HEK293 (cell line): Measurements from ENCODE around the gene PHEX.

Experiments
- CTCF ChIA-PET: fragments of 350-600 bp; formaldehyde crosslinking; extraction: SDS; loops from one replicate; lab custom pipeline; 2021; ENCODE audit warnings: antibody characterized with exemption; lab: Yijun Ruan, JAX
- POLR2A ChIA-PET: fragments of 300-600 bp; formaldehyde crosslinking; extraction: SDS; loops from one replicate; lab custom pipeline; 2020; ENCODE audit warnings: antibody characterized with exemption, inconsistent platforms; lab: Yijun Ruan, JAX
- H3K27ac ChIP-seq: fragments of 200-500 bp; sonication (Bioruptor generic); 2 replicates; pipeline ENCODE4 v1.5.1; 2014; ENCODE audit warnings: low read depth, low read length, control low read depth, inconsistent platforms; ENCODE audit errors: extremely low read depth
- H3K36me3 ChIP-seq, 2 experiments: fragments of 200-500 bp in 1 of 2; sonication (Bioruptor generic) in 1 of 2; 1 replicate in 1 of 2; 2 replicates in 1 of 2; pipeline ENCODE4 v1.5.1; 2014 to 2017; ENCODE audit warnings: inconsistent platforms in 2 of 2, low read length in 2 of 2; ENCODE audit not compliant: control insufficient read depth in 2 of 2, insufficient read depth in 1 of 2
- H3K4me1 ChIP-seq: fragments of 200-500 bp; sonication (Bioruptor generic); 2 replicates; pipeline ENCODE4 v1.5.1; 2014; ENCODE audit warnings: mild to moderate bottlenecking, low read length, inconsistent platforms; ENCODE audit not compliant: control insufficient read depth, insufficient read depth
- H3K4me3 ChIP-seq: 2 replicates; pipeline ENCODE4 v1.5.1; 2011; ENCODE audit warnings: low read depth, mild to moderate bottlenecking, control low read depth, low read length, moderate library complexity
- H3K9me3 ChIP-seq: fragments of 200-500 bp; sonication (Bioruptor generic); 2 replicates; pipeline ENCODE4 v1.5.1; 2014; ENCODE audit warnings: low read depth, low read length, inconsistent platforms; ENCODE audit not compliant: control insufficient read depth, insufficient read depth
- GLI4 ChIP-seq: fragments of 450-650 bp; formaldehyde crosslinking; IDR thresholded peaks from 2 replicates; pipeline ENCODE4 v1.5.1; 2016; ENCODE audit warnings: missing biosample characterization, missing genetic modification characterization
- HOXA7 ChIP-seq: sonication (generic); formaldehyde crosslinking; IDR thresholded peaks from 2 replicates; pipeline ENCODE4 v1.8.1; 2022; ENCODE audit warnings: missing genetic modification reagents, borderline replicate concordance
- HOXC10 ChIP-seq: sonication (generic); formaldehyde crosslinking; IDR thresholded peaks from 2 replicates; pipeline ENCODE4 v1.8.1; 2023; ENCODE audit warnings: mild to moderate bottlenecking, missing genetic modification reagents
- REPIN1 ChIP-seq: fragments of 450-650 bp; formaldehyde crosslinking; IDR thresholded peaks from 2 replicates; pipeline ENCODE4 v1.5.1; 2017; ENCODE audit warnings: missing biosample characterization, missing genetic modification characterization, low read depth
- TRIM28 ChIP-seq: IDR thresholded peaks from 2 replicates; pipeline ENCODE4 v1.6.1; 2011; ENCODE audit warnings: low read length, control low read depth, borderline replicate concordance
- ZFP41 ChIP-seq: fragments of 450-650 bp; formaldehyde crosslinking; IDR thresholded peaks from 2 replicates; pipeline ENCODE4 v1.5.1; 2016; ENCODE audit warnings: missing biosample characterization, missing genetic modification characterization, borderline replicate concordance
- ZNF10 ChIP-seq: fragments of 450-650 bp; formaldehyde crosslinking; IDR thresholded peaks from 2 replicates; pipeline ENCODE4 v1.5.1; 2017; ENCODE audit warnings: missing biosample characterization, missing genetic modification characterization
- ZNF138 ChIP-seq: fragments of 450-650 bp; formaldehyde crosslinking; IDR thresholded peaks from 2 replicates; pipeline ENCODE4 v1.5.1; 2016; ENCODE audit warnings: missing biosample characterization, missing genetic modification characterization, borderline replicate concordance
- ZNF155 ChIP-seq: fragments of 450-650 bp; formaldehyde crosslinking; IDR thresholded peaks from 2 replicates; pipeline ENCODE4 v1.5.1; 2016; ENCODE audit warnings: missing biosample characterization, missing genetic modification characterization
- ZNF202 ChIP-seq: fragments of 450-650 bp; formaldehyde crosslinking; IDR thresholded peaks from 2 replicates; pipeline ENCODE4 v1.5.1; 2016; ENCODE audit warnings: missing biosample characterization, missing genetic modification characterization, borderline replicate concordance
- ZNF214 ChIP-seq: fragments of 450-650 bp; formaldehyde crosslinking; IDR thresholded peaks from 2 replicates; pipeline ENCODE4 v1.5.1; 2017; ENCODE audit warnings: missing biosample characterization, mild to moderate bottlenecking, missing genetic modification characterization, borderline replicate concordance
- ZNF248 ChIP-seq: fragments of 450-650 bp; formaldehyde crosslinking; IDR thresholded peaks from 2 replicates; pipeline ENCODE4 v1.5.1; 2017; ENCODE audit warnings: missing biosample characterization, missing genetic modification characterization
- ZNF26 ChIP-seq: fragments of 450-650 bp; formaldehyde crosslinking; IDR thresholded peaks from 2 replicates; pipeline ENCODE4 v1.5.1; 2016; ENCODE audit warnings: missing biosample characterization, missing genetic modification characterization
- ZNF629 ChIP-seq: fragments of 450-650 bp; formaldehyde crosslinking; IDR thresholded peaks from 2 replicates; pipeline ENCODE4 v1.5.1; 2017; ENCODE audit warnings: missing biosample characterization, missing genetic modification characterization
- ZNF654 ChIP-seq: fragments of 450-650 bp; formaldehyde crosslinking; IDR thresholded peaks from 2 replicates; pipeline ENCODE4 v1.5.1; 2016; ENCODE audit warnings: low read depth, missing biosample characterization, missing genetic modification characterization
- ZNF658 ChIP-seq: fragments of 450-650 bp; formaldehyde crosslinking; IDR thresholded peaks from 2 replicates; pipeline ENCODE4; 2016; ENCODE audit warnings: missing biosample characterization, missing genetic modification characterization
- ZNF660 ChIP-seq: fragments of 450-650 bp; IDR thresholded peaks from 2 replicates; pipeline ENCODE4 v1.5.1; 2018; ENCODE audit warnings: missing biosample characterization, mild to moderate bottlenecking, missing genetic modification characterization
- ZNF701 ChIP-seq: fragments of 450-650 bp; formaldehyde crosslinking; IDR thresholded peaks from 2 replicates; pipeline ENCODE4 v1.5.1; 2016; ENCODE audit warnings: missing biosample characterization, missing genetic modification characterization
- ZNF76 ChIP-seq: fragments of 450-650 bp; formaldehyde crosslinking; IDR thresholded peaks from 2 replicates; pipeline ENCODE4; 2016; ENCODE audit warnings: low read depth, missing biosample characterization, missing genetic modification characterization, borderline replicate concordance
- ZNF785 ChIP-seq: fragments of 450-650 bp; formaldehyde crosslinking; IDR thresholded peaks from 2 replicates; pipeline ENCODE4 v1.5.1; 2016; ENCODE audit warnings: missing biosample characterization, missing genetic modification characterization
- TF ChIP-seq, protein P1 (sequence below): IDR thresholded peaks from 2 replicates; pipeline ENCODE4 v1.6.1; 2011; ENCODE audit warnings: mild to moderate bottlenecking, low read depth, low read length, borderline replicate concordance
- TF ChIP-seq, protein P2 (sequence below): fragments of 450-650 bp; formaldehyde crosslinking; IDR thresholded peaks from 2 replicates; pipeline ENCODE4 v1.5.1; 2016; ENCODE audit warnings: missing biosample characterization, missing genetic modification characterization
- TF ChIP-seq, protein P3 (sequence below): fragments of 450-650 bp; formaldehyde crosslinking; IDR thresholded peaks from 2 replicates; pipeline ENCODE4 v1.5.1; 2017; ENCODE audit warnings: missing biosample characterization, missing genetic modification characterization
- TF ChIP-seq, protein P4 (sequence below): fragments of 450-650 bp; formaldehyde crosslinking; IDR thresholded peaks from 2 replicates; pipeline ENCODE4 v1.5.1; 2016; ENCODE audit warnings: missing biosample characterization, missing genetic modification characterization

PHEX gene

DNA sequence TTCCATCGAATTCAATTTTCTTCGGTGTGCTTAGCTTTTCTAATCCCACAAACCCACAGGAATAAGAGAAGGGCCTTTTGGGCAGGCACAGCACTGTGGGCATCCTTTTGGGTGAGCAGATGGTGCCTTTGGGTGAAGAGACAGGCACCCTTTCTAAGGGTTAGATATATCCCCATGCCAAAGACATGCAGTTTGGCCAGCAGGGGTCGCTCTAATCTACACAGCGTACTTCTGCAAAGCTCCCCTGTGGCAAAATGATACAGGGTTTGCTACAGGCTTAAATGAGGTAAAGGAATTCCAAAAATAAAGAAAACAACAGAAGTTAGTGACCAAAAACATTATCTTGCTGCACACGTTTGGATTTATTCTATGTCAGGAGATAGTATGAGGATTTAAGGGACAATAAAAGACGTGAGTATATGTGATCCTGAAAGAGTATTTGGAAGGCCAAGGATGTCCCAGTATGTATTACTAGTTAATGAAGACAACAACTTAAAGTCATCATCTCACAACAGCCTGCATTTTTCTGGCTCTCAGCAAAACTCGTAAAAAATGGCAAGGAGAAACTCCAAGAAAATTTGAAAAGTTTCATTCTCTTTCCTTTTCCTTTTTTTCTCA, 49.5 kb downstream of the PHEX start:
- no peak overlapping the region for H3K27ac ChIP-seq
- H3K4me3 ChIP-seq: no peak overlapping the region
- H3K9me3 ChIP-seq: no peaks in the 10 kb centered on the region
- H3K4me1 ChIP-seq: no peaks in the 10 kb centered on the region
- CTCF ChIA-PET: interaction anchor here (0.6 to 4.1 kb wide), 15 partner anchors 9 to 1355 kb away, joined by 3 to 41 read pairs (median 6); no protein-coding TSS in a partner anchor
- TF ChIP-seq ZNF654 (tag by site-specific recombination) (peak; percentile 54), TRIM28 (0 out of 2 replicates have a peak, but pooled peaks have one; percentile 31), ZNF701 (no peak)
- TF ChIP-seq, all 188 proteins: peak for 2
- H3K36me3 ChIP-seq: no peaks in the 10 kb centered on the region
- POLR2A ChIA-PET: no interaction called here

DNA sequence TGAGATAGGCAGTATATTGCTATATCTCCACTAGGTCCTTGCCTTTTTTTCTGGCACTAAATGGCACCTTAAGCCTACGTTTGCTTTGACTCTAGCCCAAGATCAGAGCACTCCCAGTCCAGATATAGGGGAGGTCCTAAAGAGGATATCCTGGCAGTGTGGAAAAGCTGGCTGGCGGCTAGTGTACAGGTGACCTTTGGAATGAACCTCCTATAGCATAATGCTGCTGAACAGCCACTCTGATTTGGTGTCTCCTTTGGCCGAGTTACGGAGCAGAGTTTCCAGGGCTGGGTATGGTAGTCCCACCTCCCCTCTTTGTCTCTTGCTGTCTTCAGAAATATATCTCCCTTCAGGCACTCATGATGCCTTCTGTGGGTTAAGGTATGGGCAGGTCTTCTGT, 53.9 kb downstream of the PHEX start:
- ChIA-PET CTCF (interaction anchor here (0.7 kb wide), 2 partner anchors 15 to 17 kb away, joined by 4 read pairs; no protein-coding TSS in a partner anchor), POLR2A (no interaction called here)
- Histone ChIP-seq H3K36me3 (no peaks in the 10 kb centered on the region), H3K9me3 (no peaks in the 10 kb centered on the region), H3K4me1 (no peaks in the 10 kb centered on the region), H3K27ac (no peak overlapping the region), H3K4me3 (no peak overlapping the region)
- TF ChIP-seq ZNF138 (tag by site-specific recombination) (no peak), ZNF76 (no peak), ZNF629 (tag by site-specific recombination) (no peak), ZNF248 (tag by site-specific recombination) (no peak), HOXC10 (no peak), ZNF214 (tag by site-specific recombination) (no peak), HOXA7 (CRISPR knock-in tag) (no peak), ZFP41 (tag by site-specific recombination) (no peak), ZNF785 (tag by site-specific recombination) (no peak), REPIN1 (tag by site-specific recombination) (no peak)
- TF ChIP-seq, protein P1, sequence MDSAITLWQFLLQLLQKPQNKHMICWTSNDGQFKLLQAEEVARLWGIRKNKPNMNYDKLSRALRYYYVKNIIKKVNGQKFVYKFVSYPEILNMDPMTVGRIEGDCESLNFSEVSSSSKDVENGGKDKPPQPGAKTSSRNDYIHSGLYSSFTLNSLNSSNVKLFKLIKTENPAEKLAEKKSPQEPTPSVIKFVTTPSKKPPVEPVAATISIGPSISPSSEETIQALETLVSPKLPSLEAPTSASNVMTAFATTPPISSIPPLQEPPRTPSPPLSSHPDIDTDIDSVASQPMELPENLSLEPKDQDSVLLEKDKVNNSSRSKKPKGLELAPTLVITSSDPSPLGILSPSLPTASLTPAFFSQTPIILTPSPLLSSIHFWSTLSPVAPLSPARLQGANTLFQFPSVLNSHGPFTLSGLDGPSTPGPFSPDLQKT: no peak
- TF ChIP-seq, protein P2, sequence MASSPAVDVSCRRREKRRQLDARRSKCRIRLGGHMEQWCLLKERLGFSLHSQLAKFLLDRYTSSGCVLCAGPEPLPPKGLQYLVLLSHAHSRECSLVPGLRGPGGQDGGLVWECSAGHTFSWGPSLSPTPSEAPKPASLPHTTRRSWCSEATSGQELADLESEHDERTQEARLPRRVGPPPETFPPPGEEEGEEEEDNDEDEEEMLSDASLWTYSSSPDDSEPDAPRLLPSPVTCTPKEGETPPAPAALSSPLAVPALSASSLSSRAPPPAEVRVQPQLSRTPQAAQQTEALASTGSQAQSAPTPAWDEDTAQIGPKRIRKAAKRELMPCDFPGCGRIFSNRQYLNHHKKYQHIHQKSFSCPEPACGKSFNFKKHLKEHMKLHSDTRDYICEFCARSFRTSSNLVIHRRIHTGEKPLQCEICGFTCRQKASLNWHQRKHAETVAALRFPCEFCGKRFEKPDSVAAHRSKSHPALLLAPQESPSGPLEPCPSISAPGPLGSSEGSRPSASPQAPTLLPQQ: no peak

DNA sequence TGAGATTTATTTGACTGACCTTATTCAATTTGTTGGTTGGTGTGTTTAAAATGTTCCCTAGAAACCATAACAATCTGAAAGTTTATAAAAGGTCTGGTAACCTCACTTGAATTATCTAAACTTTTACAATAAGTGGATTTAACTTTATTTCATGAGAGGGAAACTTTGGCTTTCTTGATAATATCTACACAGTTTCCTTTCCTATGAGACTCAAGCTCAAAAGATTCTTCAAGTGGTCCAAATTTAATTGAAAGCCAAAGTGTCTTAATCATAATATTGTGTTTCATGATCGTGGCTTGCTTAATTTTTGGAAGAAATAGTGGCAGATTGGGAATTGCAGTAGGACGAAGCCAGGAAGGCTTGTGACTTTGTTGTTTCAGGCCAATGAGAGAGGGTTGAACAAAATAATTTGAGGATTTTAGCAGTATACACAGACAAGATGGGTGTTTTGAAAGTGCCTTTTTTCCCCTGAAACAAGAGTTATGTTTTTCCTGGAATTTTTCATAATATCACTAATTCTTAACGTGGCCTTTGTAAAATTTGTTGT, 55.0 kb downstream of the PHEX start:
- CTCF ChIA-PET: no interaction called here
- POLR2A ChIA-PET: no interaction called here
- H3K4me3 ChIP-seq: no peak overlapping the region
- H3K36me3 ChIP-seq: no peaks in the 10 kb centered on the region
- no peaks in the 10 kb centered on the region for H3K9me3 ChIP-seq
- H3K4me1 ChIP-seq: no peaks in the 10 kb centered on the region
- TF ChIP-seq ZNF26 (tag by site-specific recombination) (no peak), ZNF658 (tag by site-specific recombination) (no peak), ZNF10 (tag by site-specific recombination) (no peak), ZNF155 (tag by site-specific recombination) (no peak), GLI4 (tag by site-specific recombination) (no peak), ZNF202 (no peak), ZNF660 (tag by site-specific recombination) (no peak), ZFP41 (tag by site-specific recombination) (no peak)
- TF ChIP-seq, protein P3, sequence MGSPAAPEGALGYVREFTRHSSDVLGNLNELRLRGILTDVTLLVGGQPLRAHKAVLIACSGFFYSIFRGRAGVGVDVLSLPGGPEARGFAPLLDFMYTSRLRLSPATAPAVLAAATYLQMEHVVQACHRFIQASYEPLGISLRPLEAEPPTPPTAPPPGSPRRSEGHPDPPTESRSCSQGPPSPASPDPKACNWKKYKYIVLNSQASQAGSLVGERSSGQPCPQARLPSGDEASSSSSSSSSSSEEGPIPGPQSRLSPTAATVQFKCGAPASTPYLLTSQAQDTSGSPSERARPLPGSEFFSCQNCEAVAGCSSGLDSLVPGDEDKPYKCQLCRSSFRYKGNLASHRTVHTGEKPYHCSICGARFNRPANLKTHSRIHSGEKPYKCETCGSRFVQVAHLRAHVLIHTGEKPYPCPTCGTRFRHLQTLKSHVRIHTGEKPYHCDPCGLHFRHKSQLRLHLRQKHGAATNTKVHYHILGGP: no peak
- TF ChIP-seq, protein P4, sequence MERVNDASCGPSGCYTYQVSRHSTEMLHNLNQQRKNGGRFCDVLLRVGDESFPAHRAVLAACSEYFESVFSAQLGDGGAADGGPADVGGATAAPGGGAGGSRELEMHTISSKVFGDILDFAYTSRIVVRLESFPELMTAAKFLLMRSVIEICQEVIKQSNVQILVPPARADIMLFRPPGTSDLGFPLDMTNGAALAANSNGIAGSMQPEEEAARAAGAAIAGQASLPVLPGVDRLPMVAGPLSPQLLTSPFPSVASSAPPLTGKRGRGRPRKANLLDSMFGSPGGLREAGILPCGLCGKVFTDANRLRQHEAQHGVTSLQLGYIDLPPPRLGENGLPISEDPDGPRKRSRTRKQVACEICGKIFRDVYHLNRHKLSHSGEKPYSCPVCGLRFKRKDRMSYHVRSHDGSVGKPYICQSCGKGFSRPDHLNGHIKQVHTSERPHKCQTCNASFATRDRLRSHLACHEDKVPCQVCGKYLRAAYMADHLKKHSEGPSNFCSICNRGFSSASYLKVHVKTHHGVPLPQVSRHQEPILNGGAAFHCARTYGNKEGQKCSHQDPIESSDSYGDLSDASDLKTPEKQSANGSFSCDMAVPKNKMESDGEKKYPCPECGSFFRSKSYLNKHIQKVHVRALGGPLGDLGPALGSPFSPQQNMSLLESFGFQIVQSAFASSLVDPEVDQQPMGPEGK: no peak
- no peak overlapping the region for H3K27ac ChIP-seq
